GM12891 (cell line): ENCODE results near the gene NCKAP5.

Experiments used
- PAX5 ChIP-seq: IDR thresholded peaks from 2 replicates; pipeline ENCODE4 v1.6.1; 2011; ENCODE audit warnings: low read length, moderate library complexity, mild to moderate bottlenecking; ENCODE audit not compliant: insufficient read depth, severe bottlenecking
- POLR2A ChIP-seq: IDR thresholded peaks from 2 replicates; pipeline ENCODE4 v1.6.1; 2011; ENCODE audit warnings: low read depth, low read length, control low read depth
- POLR2AphosphoS5 ChIP-seq: IDR thresholded peaks from 2 replicates; pipeline ENCODE4 v1.6.1; 2011; ENCODE audit warnings: low read depth, low read length, control low read depth
- POU2F2 ChIP-seq: IDR thresholded peaks from 2 replicates; pipeline ENCODE4 v1.6.1; 2011; ENCODE audit warnings: low read depth, mild to moderate bottlenecking, control low read depth, low read length, moderate library complexity
- SPI1 ChIP-seq: IDR thresholded peaks from 2 replicates; pipeline ENCODE4 v1.6.1; 2011; ENCODE audit warnings: low read depth, low read length, control low read depth
- TAF1 ChIP-seq: IDR thresholded peaks from 2 replicates; pipeline ENCODE4 v1.6.1; 2011; ENCODE audit warnings: low read depth, low read length, control low read depth

- TF ChIP-seq POLR2AphosphoS5 (no peak), SPI1 (no peak), POLR2A (no peak), TAF1 (no peak), PAX5 (no peak), POU2F2 (no peak)
Measured at GRCh38 chr2:133266041-133266925, 302.0 kb downstream of the NCKAP5 start.
